ENCODE results near the gene OR8B3.

Gene OR8B3

DNA sequence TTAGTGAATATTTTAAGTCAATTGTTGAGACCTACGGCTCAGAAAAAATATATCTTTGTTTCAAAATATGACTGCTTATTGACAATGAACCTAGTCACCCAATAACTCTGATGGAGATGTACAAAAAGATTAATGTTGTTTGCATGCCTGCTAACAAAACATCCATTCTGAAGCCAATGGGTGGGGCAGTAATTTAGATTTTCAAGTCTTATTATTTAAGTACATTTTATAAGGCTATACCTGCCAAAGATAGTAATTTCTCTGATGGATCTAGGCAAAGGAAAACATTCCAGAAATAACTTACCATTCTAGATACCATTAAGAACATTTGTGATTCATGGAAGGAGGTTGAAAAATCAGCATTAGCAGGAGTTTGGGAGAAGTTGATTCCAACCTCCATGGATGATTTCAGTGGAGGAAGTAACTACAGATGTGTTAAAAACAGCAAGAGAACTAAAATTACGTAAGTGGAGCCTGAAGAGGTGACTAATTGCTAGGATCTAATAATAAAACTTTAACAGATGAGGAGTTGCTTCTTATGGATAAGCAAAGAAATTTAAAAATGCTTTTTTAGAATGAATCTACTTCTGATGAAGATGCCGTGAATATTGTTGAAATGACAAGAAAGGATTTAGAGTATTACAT is 52.4 kb downstream of the OR8B3 start:
- DNase-seq, result no peak
